Gastroesophageal sphincter (tissue), 4 donors: ENCODE results near the gene MBD3L3. TPM values are rescaled to one million over a fixed set of nuclear protein-coding genes. Genes with fewer than 3 reads are reported as not detected.
"Not testable (repeated sequence)": the region's sequence is repeated elsewhere in the genome, so short reads cannot be mapped to it uniquely, and the experiment has no call there.

Experiments used
- ATAC-seq: fragments of 150-250 bp; one replicate; pipeline ENCODE4 v1.9.1; 2016; ENCODE audit warnings: mild to moderate bottlenecking, moderate library complexity
- H3K27ac ChIP-seq, 4 donors: fragments of 200-600 bp; sonication (generic) in 3 of 4; 1 replicate in 3 of 4; 2 replicates in 1 of 4; pipeline ENCODE4 v1.5.1; 2016 to 2019
- H3K27me3 ChIP-seq: fragments of 200-600 bp; sonication (generic); one replicate; pipeline ENCODE4 v1.5.1; 2019
- H3K36me3 ChIP-seq, 2 donors: fragments of 200-600 bp; sonication (generic); one replicate each; pipeline ENCODE4 v1.5.1; 2019; ENCODE audit warnings: control low read depth in 1 of 2
- H3K4me1 ChIP-seq, 3 donors: fragments of 200-600 bp; sonication (generic); 1 replicate in 2 of 3; 2 replicates in 1 of 3; pipeline ENCODE4 v1.5.1; 2016 to 2019; ENCODE audit warnings: control low read depth in 2 of 3
- H3K4me3 ChIP-seq, 2 donors: fragments of 200-600 bp; sonication (generic); one replicate each; pipeline ENCODE4 v1.5.1; 2019; ENCODE audit warnings: mild to moderate bottlenecking in 1 of 2, moderate library complexity in 1 of 2
- H3K9me3 ChIP-seq, 3 donors: fragments of 200-600 bp; sonication (generic); one replicate each; pipeline ENCODE4 v1.5.1; 2017 to 2019; ENCODE audit warnings: control low read depth in 2 of 3
- CTCF ChIP-seq, 4 experiments: fragments of 200-600 bp in 2 of 4; fragments of 450-650 bp in 2 of 4; sonication (generic) in 1 of 4; IDR thresholded peaks; one replicate each; pipeline ENCODE4 v1.5.1; 2017 to 2019; ENCODE audit warnings: antibody characterized with exemption in 4 of 4, mild to moderate bottlenecking in 2 of 4, moderate library complexity in 2 of 4
- EP300 ChIP-seq: sonication (generic); formaldehyde crosslinking; IDR thresholded peaks from one replicate; pipeline ENCODE4 v1.6.1; 2017; ENCODE audit warnings: antibody characterized with exemption, mild to moderate bottlenecking
- POLR2A ChIP-seq, 2 donors: fragments of 450-650 bp; IDR thresholded peaks; one replicate each; pipeline ENCODE4 v1.6.1; 2017; ENCODE audit warnings: antibody characterized with exemption in 2 of 2, mild to moderate bottlenecking in 2 of 2, moderate library complexity in 1 of 2
- POLR2AphosphoS5 ChIP-seq: sonication (generic); formaldehyde crosslinking; IDR thresholded peaks from one replicate; pipeline ENCODE4 v1.6.1; 2017; ENCODE audit warnings: antibody characterized with exemption
- WGBS, 2 donors: methylation state at CpG; one replicate each; pipeline ENCODE4 v1.1.5; 2018; ENCODE audit warnings: low coverage in 1 of 2; 5-methylcytosine and 5-hydroxymethylcytosine counted together
- total RNA-seq, 4 donors: library from RNA; depleted of rRNA; stranded (reverse); fragments of >200 nt; gene quantifications; one replicate each; pipeline ENCODE4 v1.1.0, GENCODE V29; 2016

MBD3L3 gene
- total RNA-seq = not detected

- H3K9me3 ChIP-seq, H3K27ac ChIP-seq, H3K36me3 ChIP-seq, H3K27me3 ChIP-seq, H3K4me3 ChIP-seq, ATAC-seq, H3K4me1 ChIP-seq: not testable (repeated sequence)
- no CpG with 5 or more reads among the region's 8 CpGs for WGBS, 2 donors
Observed at GRCh38 chr19:7058576-7058975, at the start of gene MBD3L3. Gene MBD3L3 (minus strand): TSS chr19:7058676. CDS start chr19:7058605, 71 bp downstream.

- H3K4me1 ChIP-seq = no peaks in the 10 kb centered on the region
- no peaks in the 10 kb centered on the region for H3K36me3 ChIP-seq
- H3K27me3 ChIP-seq = peaks cover 6% of the 10 kb centered on the region
- H3K27ac ChIP-seq = no peak overlapping the region
- no peak overlapping the region for H3K4me3 ChIP-seq
- no peak for TF ChIP-seq POLR2AphosphoS5
- no peak for TF ChIP-seq CTCF (IDR thresholded peaks at IDR 0.05)
- no peaks in the 10 kb centered on the region for H3K9me3 ChIP-seq
- 77 to 83% methylated on average over 10 of the region's 10 CpGs for WGBS, 2 donors
- no peak for ATAC-seq
Observed at GRCh38 chr19:7106711-7107657, 48.5 kb upstream of the MBD3L3 start.

GRCh38 chr19:7104747-7105447, 46.4 kb upstream of the MBD3L3 start:
- H3K36me3 ChIP-seq = no peaks in the 10 kb centered on the region
- H3K4me1 ChIP-seq = peaks cover 0 to 4% (median 0%) of the 10 kb centered on the region in 3 donors
- no peaks in the 10 kb centered on the region for H3K9me3 ChIP-seq
- TF ChIP-seq EP300 = no peak
- TF ChIP-seq POLR2A (IDR thresholded peaks at IDR 0.05) = no peak
- H3K27me3 ChIP-seq = peaks cover 6% of the 10 kb centered on the region
- H3K27ac ChIP-seq = no peak overlapping the region
- H3K4me3 ChIP-seq = no peak overlapping the region
- no peak for ATAC-seq

GRCh38 chr19:7101498-7102253, 43.2 kb upstream of the MBD3L3 start:
- ATAC-seq = no peak
- H3K27ac ChIP-seq = no peak overlapping the region
- 50 to 61% methylated on average over 6 to 12 of the region's 19 CpGs for WGBS, 2 donors
- H3K27me3 ChIP-seq = no peaks in the 10 kb centered on the region
- no peak for TF ChIP-seq POLR2AphosphoS5
- TF ChIP-seq CTCF (IDR thresholded peaks at IDR 0.05) = no peak
- no peak for TF ChIP-seq EP300
- TF ChIP-seq POLR2A (IDR thresholded peaks at IDR 0.05) = no peak
- H3K4me1 ChIP-seq = peaks cover 0 to 16% (median 0%) of the 10 kb centered on the region in 3 donors
- H3K9me3 ChIP-seq = no peaks in the 10 kb centered on the region
- no peaks in the 10 kb centered on the region for H3K36me3 ChIP-seq
- H3K4me3 ChIP-seq = no peak overlapping the region

GRCh38 chr19:7099597-7099921, 41.1 kb upstream of the MBD3L3 start:
- Histone ChIP-seq H3K36me3 (peaks cover 0 to 6% of the 10 kb centered on the region in 2 donors), H3K4me1 (peaks cover 0 to 16% (median 0%) of the 10 kb centered on the region in 3 donors), H3K4me3 (peak overlapping the region; percentile 40 to 73), H3K27ac (peak overlapping the region; percentile 68 to 96 (median 92)), H3K9me3 (peaks cover 0 to 9% (median 3%) of the 10 kb centered on the region in 3 donors), H3K27me3 (no peaks in the 10 kb centered on the region)
- no peak for ATAC-seq
- 6 to 16% methylated on average over 4 to 7 of the region's 9 CpGs for WGBS, 2 donors
- no peak for TF ChIP-seq CTCF (IDR thresholded peaks at IDR 0.05)
- TF ChIP-seq POLR2AphosphoS5 = no peak
- no peak for TF ChIP-seq EP300
- TF ChIP-seq POLR2A (IDR thresholded peaks at IDR 0.05) = no peak
